Neural crest cell (in vitro differentiated cells): ENCODE data around the gene BACH2. TPM values are rescaled to one million over a fixed set of nuclear protein-coding genes. Genes with fewer than 3 reads are reported as not detected.

Experiments
- DNase-seq: peaks from one replicate; pipeline ENCODE4 v3.0.0; 2021; ENCODE audit warnings: low read depth, mixed read lengths, low spot score
- H3K27ac Mint-ChIP-seq: one replicate; pipeline ENCODE4 v1.8.0; 2021; ENCODE audit warnings: mild to moderate bottlenecking, mixed read lengths; ENCODE audit not compliant: unreplicated experiment
- H3K27me3 Mint-ChIP-seq: 2 replicates; pipeline ENCODE4 v1.8.0; 2021; ENCODE audit warnings: low read depth, mild to moderate bottlenecking, mixed read lengths
- H3K36me3 Mint-ChIP-seq: 2 replicates; pipeline ENCODE4 v1.8.0; 2021; ENCODE audit warnings: low read depth, mild to moderate bottlenecking, mixed read lengths
- H3K4me1 Mint-ChIP-seq: 2 replicates; pipeline ENCODE4 v1.8.0; 2021; ENCODE audit warnings: mixed read lengths
- H3K4me3 Mint-ChIP-seq: one replicate; pipeline ENCODE4 v1.8.0; 2021; ENCODE audit warnings: mild to moderate bottlenecking, mixed read lengths
- H3K9me3 Mint-ChIP-seq: 2 replicates; pipeline ENCODE4 v1.8.0; 2021; ENCODE audit warnings: mixed read lengths
- total RNA-seq: library from RNA; stranded (reverse); gene quantifications from 2 replicates; pipeline ENCODE4 v1.2.1, GENCODE V29; 2021
- TF ChIP-seq, protein P1 (sequence below): fragments of 200-600 bp; sonication (generic); conservative IDR thresholded peaks from 2 replicates; pipeline ENCODE4 v1.5.0; 2021; ENCODE audit warnings: antibody characterized with exemption, mild to moderate bottlenecking

BACH2 gene
- total RNA-seq, 1 donor from 2014 or later = 13.1 TPM

DNA sequence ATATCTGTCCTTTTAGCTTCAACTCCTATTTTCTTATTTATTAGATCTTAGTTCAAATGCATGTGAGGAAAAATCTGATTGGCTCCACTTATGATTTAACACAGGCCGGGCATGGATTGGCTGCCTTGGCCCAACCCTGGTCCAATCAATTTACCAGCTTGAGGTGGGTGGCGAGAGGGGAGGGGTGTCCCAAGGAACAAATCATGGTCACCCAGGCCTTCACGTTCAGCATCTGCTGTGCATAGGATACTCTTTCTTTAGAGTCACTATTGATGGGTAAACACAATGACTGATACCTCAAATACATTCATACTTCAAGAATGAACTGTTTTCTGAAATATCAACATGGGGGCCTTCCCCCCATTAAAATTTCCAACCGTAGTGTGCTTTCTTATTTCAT lies 14.9 kb upstream of the BACH2 start:
- H3K27ac Mint-ChIP-seq = no peak overlapping the region
- DNase-seq = no peak
- no peak overlapping the region for H3K4me3 Mint-ChIP-seq
- no peaks in the 10 kb centered on the region for H3K27me3 Mint-ChIP-seq
- TF ChIP-seq, protein P1, sequence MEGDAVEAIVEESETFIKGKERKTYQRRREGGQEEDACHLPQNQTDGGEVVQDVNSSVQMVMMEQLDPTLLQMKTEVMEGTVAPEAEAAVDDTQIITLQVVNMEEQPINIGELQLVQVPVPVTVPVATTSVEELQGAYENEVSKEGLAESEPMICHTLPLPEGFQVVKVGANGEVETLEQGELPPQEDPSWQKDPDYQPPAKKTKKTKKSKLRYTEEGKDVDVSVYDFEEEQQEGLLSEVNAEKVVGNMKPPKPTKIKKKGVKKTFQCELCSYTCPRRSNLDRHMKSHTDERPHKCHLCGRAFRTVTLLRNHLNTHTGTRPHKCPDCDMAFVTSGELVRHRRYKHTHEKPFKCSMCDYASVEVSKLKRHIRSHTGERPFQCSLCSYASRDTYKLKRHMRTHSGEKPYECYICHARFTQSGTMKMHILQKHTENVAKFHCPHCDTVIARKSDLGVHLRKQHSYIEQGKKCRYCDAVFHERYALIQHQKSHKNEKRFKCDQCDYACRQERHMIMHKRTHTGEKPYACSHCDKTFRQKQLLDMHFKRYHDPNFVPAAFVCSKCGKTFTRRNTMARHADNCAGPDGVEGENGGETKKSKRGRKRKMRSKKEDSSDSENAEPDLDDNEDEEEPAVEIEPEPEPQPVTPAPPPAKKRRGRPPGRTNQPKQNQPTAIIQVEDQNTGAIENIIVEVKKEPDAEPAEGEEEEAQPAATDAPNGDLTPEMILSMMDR = no peak
- H3K36me3 Mint-ChIP-seq = no peaks in the 10 kb centered on the region
- H3K9me3 Mint-ChIP-seq = no peaks in the 10 kb centered on the region
- H3K4me1 Mint-ChIP-seq = no peaks in the 10 kb centered on the region

DNA sequence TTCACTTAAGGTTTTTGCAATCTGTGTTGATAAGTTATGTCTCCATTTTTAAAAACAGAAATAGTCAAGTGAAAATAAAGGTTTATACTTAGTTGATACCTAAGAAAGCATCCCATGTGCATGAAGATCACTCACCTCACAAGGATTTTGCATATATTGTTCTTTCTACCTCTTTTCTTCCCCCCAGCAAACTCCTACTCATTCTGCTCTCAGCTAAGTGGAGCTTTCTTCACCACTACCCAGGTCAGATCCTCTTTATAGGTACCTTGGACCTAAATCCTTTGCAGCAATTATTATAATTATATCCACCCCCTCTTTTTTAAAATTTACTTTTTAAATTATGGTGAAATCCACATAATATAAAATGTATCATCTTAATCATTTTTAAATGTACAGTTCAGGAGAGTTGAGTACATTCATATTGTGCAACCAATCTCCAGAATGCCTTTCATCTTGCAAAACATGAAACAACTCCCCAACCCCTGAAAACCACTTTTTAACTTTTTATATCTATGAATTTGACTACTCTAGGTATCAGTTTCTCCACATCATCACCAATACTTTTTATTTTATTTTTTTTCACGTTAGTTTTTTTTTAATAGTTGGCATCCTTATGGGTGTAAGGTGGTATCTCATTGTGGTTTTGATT lies 9.3 kb upstream of the BACH2 start:
- TF ChIP-seq, protein P1 = no peak
- Mint-ChIP-seq H3K4me3 (no peak overlapping the region), H3K27ac (no peak overlapping the region), H3K36me3 (no peaks in the 10 kb centered on the region), H3K4me1 (no peaks in the 10 kb centered on the region), H3K27me3 (peaks cover 26% of the 10 kb centered on the region), H3K9me3 (no peaks in the 10 kb centered on the region)
- no peak for DNase-seq

DNA sequence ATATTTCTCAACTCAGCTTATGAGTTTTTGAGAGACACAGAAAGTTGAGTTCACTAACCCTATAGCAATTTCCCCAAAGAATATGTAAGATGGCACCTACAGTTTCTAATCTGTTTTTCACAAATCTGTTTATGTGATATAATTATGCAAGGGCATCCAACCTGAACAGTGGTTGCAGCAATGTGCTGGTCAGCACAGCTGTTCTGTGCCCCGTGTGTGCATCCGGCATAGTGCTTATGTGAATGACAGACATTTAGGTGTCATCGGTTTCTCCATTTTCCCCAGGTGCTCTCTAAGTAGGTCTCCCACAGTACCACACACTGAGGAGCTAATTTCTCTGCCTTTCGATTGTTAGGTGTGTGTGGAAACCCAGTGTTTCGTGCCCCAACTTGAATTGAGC lies 7.7 kb upstream of the BACH2 start:
- DNase-seq = no peak
- peaks cover 32% of the 10 kb centered on the region for H3K27me3 Mint-ChIP-seq
- H3K4me3 Mint-ChIP-seq = no peak overlapping the region
- TF ChIP-seq, protein P1 = no peak
- no peaks in the 10 kb centered on the region for H3K9me3 Mint-ChIP-seq
- H3K4me1 Mint-ChIP-seq = no peaks in the 10 kb centered on the region
- peak overlapping the region; percentile 58 for H3K27ac Mint-ChIP-seq
- no peaks in the 10 kb centered on the region for H3K36me3 Mint-ChIP-seq

DNA sequence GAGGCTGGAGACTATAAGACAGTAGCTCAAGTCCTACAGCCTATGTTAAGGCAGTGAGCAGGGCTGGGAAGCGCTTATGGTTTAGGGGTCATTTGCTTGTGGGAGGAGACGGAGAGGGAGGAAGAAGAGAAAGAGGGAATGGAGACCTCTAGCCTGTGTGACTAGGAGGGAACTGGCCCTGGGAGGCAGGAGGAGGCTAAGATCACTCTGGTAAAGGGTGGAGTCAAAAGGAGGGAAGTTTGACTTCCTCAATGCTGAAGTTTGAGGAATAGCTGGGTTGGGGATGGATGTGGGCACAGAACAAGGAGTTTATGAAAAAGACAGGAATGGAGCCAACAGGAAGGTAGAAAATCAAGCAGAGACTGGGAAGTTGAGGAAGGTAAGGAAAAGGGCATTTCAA lies 6.4 kb upstream of the BACH2 start:
- H3K4me1 Mint-ChIP-seq = peaks cover 1% of the 10 kb centered on the region
- H3K27me3 Mint-ChIP-seq = peaks cover 34% of the 10 kb centered on the region
- DNase-seq = no peak
- no peak overlapping the region for H3K4me3 Mint-ChIP-seq
- no peak overlapping the region for H3K27ac Mint-ChIP-seq
- H3K9me3 Mint-ChIP-seq = no peaks in the 10 kb centered on the region
- TF ChIP-seq, protein P1 = no peak
- no peaks in the 10 kb centered on the region for H3K36me3 Mint-ChIP-seq

DNA sequence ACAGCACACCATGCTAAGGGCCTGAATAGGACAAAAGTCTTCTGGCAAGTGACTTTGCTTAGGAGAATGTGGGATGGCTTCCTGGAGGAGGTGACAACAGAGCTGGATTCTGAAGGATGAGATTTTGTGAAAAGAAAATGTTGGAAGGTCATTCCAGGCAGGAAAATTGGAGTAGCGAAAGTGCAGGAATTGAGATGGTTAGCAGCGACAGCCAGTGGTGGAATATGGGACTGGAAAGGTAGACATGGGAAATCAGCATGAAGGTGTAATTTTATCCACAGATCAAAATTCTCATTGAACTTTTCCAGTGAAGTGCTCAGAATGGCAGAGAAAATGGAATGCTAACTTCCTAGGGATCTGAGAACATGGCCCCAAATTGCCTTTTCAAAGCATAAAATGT lies 5.7 kb upstream of the BACH2 start:
- Mint-ChIP-seq H3K27ac (no peak overlapping the region), H3K27me3 (peaks cover 34% of the 10 kb centered on the region), H3K36me3 (no peaks in the 10 kb centered on the region), H3K4me1 (peaks cover 8% of the 10 kb centered on the region), H3K9me3 (no peaks in the 10 kb centered on the region), H3K4me3 (no peak overlapping the region)
- DNase-seq = no peak
- TF ChIP-seq, protein P1 = no peak
